NCI-H1092 (cell line): Measurements from ENCODE around the gene THSD7A.

Source experiments
- DNase-seq: peaks from one replicate; lab custom pipeline; 2025; lab: John Stamatoyannopoulos, UW

THSD7A gene

DNA sequence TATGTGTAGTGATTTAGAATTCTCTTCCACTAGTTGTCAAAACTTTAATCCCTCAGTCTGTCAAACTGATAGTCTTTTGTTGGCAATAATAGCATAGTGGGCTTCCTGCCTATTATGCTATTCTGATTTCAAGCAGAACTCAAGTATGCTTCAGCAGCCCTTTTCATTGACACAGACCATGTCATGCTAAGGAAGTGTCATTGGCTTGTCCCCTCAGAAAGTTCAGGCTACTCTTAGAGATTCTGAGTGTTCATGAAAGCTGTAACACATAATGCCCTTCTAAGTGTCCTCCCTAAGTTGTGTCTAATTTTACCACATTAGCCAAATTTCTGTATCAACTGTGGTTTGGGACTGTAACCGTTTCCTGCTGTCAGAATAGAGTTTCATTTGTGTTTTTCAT is 198.7 kb downstream of the THSD7A start:
- no peak for DNase-seq

DNA sequence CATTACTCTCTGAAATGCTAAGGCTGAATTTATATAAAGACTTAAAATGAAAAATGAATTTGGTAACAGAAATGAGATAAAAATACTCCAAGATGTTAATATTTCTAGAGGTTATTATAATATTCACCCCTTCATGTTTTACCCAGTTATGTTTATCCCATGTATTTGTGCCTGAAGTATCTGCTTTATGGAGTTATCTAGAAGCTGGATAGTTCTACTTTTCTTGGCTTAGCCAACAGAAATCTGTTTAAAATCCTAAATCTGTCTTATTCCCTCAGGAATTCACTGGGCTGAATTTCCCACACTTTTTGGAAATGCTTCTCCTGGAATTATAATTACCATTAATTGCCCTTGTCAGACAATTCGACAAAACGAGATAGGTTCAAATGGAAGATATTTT is 201.6 kb downstream of the THSD7A start:
- DNase-seq, result no peak

- DNase-seq, result no peak
Measured at GRCh38 chr7:11625669-11626068, 206.3 kb downstream of the THSD7A start.

GRCh38 chr7:11623093-11623678 is 208.8 kb downstream of the THSD7A start:
- DNase-seq, result no peak

- no peak for DNase-seq
Measured at GRCh38 chr7:11620406-11621253, 211.4 kb downstream of the THSD7A start.

DNA sequence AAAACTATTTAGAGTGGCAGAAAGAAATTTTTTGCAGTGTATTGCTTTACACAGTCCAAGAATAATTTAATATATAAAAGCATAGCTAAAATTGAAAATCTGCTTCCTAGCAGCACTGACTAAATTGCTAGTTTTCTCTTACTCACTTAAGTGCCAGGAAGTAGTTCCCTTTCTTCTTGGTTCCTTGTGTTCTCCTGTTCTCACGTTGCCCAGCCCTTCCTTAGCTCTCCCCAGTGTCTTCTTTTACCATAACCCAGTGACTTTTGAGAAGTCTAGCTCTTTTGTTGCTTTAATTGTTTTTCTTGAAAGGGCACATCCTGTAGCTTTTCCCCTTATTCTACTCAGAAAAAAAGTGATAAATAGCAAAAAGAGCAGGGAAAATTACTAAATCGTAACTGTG is 215.5 kb downstream of the THSD7A start:
- DNase-seq, result no peak

- no peak for DNase-seq
Measured at GRCh38 chr7:11615174-11615573, 216.8 kb downstream of the THSD7A start.

GRCh38 chr7:11613292-11613930 is 218.6 kb downstream of the THSD7A start:
- no peak for DNase-seq

DNA sequence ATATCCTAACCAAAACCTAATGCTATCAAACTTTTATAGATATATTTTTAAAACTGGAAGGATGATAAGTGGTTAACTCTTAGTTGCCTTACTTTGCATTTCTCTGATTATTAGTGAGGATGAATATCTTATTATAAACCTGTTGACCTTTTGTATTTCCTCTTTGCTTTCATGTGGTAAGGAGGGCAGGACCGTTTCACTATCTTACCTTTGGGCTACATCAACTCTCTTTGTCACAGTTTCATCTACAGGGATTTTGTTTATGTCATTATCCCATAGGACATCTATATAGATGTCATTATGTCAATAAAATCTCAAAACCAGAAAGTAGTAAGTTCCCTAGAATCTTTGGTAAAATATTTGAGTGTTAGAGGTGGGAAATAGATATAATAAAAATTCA is 219.3 kb downstream of the THSD7A start:
- DNase-seq, result no peak

DNA sequence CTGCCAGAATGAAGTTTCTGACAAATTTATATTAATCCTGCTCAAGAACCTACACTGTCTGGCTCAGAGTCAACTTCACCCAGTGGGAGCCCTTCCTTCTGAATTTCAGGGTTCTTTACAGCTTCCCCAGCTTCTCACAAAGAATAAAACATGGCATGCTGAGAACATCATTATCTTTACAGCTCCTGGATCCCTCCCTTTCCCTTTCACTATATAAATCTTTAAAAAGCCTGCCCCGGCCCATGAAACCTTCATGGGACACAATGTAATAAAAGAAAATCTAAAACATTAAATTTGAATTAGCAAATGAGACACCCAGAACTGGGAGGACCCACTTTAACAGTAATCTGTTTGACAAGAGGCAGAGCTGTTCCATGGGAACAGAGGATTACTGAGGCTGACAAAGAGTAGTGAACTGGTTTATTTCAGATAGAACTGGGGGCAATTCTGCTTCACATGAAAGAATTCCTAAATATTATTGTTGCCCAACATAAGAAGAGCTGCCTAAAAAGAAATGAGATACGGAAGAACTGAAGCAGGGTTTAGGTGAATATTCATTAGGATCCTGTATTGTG is 222.8 kb downstream of the THSD7A start:
- no peak for DNase-seq

DNA sequence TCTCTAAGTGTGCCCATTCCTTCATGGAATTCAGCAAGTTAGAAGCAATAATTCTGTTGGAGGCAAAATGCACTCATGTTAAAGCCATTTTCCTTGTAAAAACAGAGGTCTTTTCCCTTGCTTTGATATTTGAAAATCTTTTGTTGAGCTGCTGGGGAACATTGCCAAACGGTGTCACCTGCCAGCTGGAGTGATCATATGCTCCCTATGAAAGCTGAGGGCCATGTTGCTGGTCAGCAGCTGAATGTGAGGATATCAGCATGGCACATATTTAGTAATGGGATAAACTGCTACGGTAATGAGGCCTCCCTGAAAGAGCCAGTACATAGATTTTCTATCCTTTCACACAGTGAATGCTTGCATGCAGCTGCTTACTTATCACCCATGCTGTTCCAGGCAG is 224.3 kb downstream of the THSD7A start:
- DNase-seq, result peak; percentile 70

GRCh38 chr7:11605749-11606148 is 226.2 kb downstream of the THSD7A start:
- DNase-seq, result no peak

DNA sequence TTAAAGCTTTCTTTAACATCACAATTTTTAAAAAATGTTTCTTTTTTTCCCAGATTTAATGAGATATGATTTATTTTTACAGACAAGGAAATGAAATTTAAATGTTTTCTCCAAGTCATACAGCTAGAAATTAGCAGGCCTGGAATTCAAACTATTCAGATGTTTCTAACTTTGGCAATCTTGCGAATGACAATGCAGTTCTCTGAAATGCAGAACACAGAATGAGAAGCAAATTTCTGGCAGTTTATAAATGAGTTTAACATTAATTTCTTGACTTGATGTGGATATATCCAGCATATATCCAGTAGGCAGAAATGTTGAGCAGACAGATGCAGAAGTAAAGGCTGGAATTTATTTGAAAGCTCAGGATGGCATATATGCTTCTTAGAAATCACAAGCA is 227.5 kb downstream of the THSD7A start:
- DNase-seq, result no peak

- DNase-seq, result no peak
Measured at GRCh38 chr7:11601761-11602160, 230.2 kb downstream of the THSD7A start.

DNA sequence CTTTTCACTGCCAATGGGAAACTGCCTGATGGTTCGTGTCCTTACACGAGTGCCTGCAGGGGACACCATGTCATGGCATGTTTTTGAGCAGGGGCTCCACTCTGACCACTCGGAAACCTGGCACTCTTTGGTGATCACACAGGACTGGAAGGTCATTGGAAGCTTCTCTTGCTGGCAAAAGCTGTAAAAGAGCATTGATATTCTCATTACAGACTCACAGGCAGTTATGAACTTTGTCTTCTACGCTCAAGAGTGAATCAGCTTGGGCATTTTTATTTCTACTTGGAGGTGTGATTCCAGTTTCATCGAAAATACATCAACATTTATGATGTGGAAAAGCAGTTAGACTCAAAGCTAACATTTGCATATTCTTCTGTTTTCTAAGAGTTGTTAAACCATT is 238.7 kb downstream of the THSD7A start:
- no peak for DNase-seq

DNA sequence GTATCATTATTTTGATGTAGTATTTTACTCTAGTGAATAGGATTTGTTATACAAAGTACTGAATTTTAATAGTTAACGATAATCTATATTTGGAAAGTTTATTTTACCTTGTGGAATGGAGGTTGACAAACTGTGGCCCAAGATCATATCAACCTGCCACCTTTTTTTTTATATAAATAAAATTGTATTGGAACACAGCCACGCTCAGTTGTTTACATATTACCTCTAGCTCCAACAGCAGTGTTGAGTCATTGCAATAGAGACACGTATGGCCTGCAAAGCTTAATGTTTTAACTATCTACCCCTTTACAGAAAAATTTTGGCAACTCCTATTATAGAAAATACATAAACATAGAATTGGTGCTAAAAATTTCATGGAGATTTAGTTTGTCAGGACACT is 239.3 kb downstream of the THSD7A start:
- DNase-seq, result no peak

DNA sequence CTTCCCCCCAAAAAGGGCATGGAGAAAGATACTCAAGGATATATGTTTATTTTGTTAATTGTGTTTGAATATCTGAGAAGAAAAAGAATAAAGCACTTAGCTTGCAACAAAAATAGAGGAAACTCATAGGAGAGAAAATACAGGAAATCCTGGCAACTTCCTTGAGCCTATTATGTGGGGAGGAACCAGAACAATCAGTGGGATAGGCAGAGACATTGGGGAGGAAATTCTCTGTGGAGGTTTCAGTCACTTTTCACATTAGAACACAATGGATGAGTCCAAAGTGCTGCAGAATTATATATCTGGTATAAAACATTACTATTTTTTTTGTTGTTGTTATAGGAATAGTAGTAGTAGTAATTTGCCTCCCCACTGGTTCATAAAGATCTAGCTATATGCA is 240.1 kb downstream of the THSD7A start:
- DNase-seq, result no peak

- DNase-seq, result no peak
Measured at GRCh38 chr7:11591055-11591633, 240.9 kb downstream of the THSD7A start.

DNA sequence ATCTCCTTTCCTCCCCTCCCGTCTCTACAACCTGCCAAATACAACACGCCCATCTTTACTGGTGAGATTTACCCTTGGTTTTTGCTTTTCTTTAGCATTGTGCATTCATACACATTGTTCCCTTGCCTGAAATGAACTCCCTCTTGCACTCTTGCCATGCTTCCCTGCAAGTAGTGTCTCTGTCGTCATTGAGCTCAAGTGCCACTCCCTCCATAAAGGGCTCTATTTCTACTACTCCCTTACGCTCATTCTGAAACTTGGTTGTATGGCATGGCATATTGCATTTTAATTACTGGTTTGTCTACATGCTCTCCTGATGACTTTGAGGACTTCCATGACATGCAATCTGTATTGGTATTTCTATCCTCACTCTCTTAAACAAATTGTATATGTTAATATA is 242.7 kb downstream of the THSD7A start:
- DNase-seq, result no peak

- DNase-seq, result no peak
Measured at GRCh38 chr7:11587814-11588213, 244.2 kb downstream of the THSD7A start.

DNA sequence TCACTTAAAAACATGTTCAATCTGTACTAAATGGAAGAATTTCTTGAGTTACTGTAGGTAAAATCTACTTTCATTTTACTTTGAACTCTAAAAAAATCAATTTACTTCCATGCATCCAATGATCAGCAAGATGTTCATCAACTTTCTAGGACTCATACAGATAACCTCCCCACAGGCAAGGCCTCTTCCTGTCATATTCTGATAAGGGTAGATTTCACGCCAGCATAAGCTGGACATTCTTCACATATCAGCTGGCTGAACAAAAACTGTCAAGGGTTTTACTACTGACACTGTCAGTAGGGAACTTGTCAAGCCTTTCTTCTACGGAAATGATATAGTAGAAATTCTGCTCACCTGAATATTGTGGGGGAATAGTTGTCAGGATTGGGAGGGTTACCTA is 244.9 kb downstream of the THSD7A start:
- no peak for DNase-seq

- DNase-seq, result no peak
Measured at GRCh38 chr7:11584406-11585031, 247.5 kb downstream of the THSD7A start.
